Activated T-cell treated with anti-CD3 and anti-CD28 coated beads, Interleukin-2, amount 50 U/mL, for 72 hours (primary cell): Measurements from ENCODE around the gene ZNF425. TPM values are rescaled to one million over a fixed set of nuclear protein-coding genes. Genes with fewer than 3 reads are reported as not detected.
"Not testable (repeated sequence)": the region's sequence is repeated elsewhere in the genome, so short reads cannot be mapped to it uniquely, and the experiment has no call there.

Source experiments
- ATAC-seq, 2 donors: fragments of 150-1000 bp; cut with Tn5 transposase; replicated peaks in 1 of 2; 2 replicates each; pipeline ENCODE4 v1.10.0; 2021; ENCODE audit warnings: moderate library complexity in 2 of 2, mild to moderate bottlenecking in 1 of 2
- DNase-seq, 2 donors: peaks; one replicate each; pipeline ENCODE4 v3.0.0; 2021 to 2022; ENCODE audit warnings: mixed read lengths in 1 of 2
- H3K27ac Mint-ChIP-seq: one replicate; pipeline ENCODE4 v1.8.0; 2022; ENCODE audit warnings: mild to moderate bottlenecking, moderate library complexity, mixed read lengths
- H3K27me3 Mint-ChIP-seq: one replicate; pipeline ENCODE4 v1.8.0; 2022; ENCODE audit warnings: low read depth, mixed read lengths
- H3K36me3 Mint-ChIP-seq, 2 donors: one replicate each; pipeline ENCODE4 v1.8.0; 2022; ENCODE audit warnings: mixed read lengths in 2 of 2, mild to moderate bottlenecking in 1 of 2; ENCODE audit not compliant: insufficient read depth in 2 of 2
- H3K4me1 Mint-ChIP-seq: one replicate; pipeline ENCODE4 v1.8.0; 2022; ENCODE audit warnings: low read depth, mixed read lengths
- H3K4me3 Mint-ChIP-seq, 2 donors: one replicate each; pipeline ENCODE4 v1.8.0; 2022; ENCODE audit warnings: mild to moderate bottlenecking in 2 of 2, mixed read lengths in 2 of 2, moderate library complexity in 2 of 2
- H3K9me3 Mint-ChIP-seq, 2 donors: one replicate each; pipeline ENCODE4 v1.8.0; 2022; ENCODE audit warnings: mixed read lengths in 2 of 2
- total RNA-seq, 2 donors: library from RNA; stranded (reverse); gene quantifications; one replicate each; pipeline ENCODE4 v1.2.3, GENCODE V29; 2022

ZNF425 gene
- total RNA-seq, 2 donors from 2014 or later, result 2.8 to 3.6 TPM

DNA sequence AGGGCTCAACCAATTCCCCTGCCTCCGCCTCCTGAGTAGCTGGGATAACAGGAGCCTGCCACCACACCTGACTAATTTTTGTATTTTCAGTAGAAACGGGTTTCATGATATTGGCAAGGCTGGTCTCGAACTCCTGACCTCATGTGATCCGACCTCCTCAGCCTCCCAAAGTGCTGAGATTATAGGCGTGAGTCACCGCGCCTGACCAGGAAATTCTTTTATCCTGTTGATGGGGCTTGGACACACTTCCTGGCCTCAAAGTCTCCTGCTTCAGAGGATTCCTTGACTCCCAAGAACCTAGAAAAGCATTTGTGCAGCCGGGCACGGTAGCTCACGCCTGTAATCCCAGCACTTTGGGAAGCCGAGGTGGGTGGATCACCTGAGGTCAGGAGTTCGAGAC lies 16.2 kb downstream of the ZNF425 start:
- no peaks in the 10 kb centered on the region for H3K36me3 Mint-ChIP-seq
- H3K27ac Mint-ChIP-seq, result no peak overlapping the region
- no peaks in the 10 kb centered on the region for H3K4me1 Mint-ChIP-seq
- H3K27me3 Mint-ChIP-seq, result no peaks in the 10 kb centered on the region
- no peak for ATAC-seq
- no peak overlapping the region for H3K4me3 Mint-ChIP-seq
- H3K9me3 Mint-ChIP-seq, result no peaks in the 10 kb centered on the region
- DNase-seq, result no peak

- H3K4me1 Mint-ChIP-seq, result peaks cover 9% of the 10 kb centered on the region
- H3K27ac Mint-ChIP-seq, result no peak overlapping the region
- DNase-seq (no peak), ATAC-seq (no peak)
- no peak overlapping the region for H3K4me3 Mint-ChIP-seq
- no peaks in the 10 kb centered on the region for H3K9me3 Mint-ChIP-seq
- no peaks in the 10 kb centered on the region for H3K27me3 Mint-ChIP-seq
- no peaks in the 10 kb centered on the region for H3K36me3 Mint-ChIP-seq
Observed at GRCh38 chr7:149104749-149105148, 21.4 kb downstream of the ZNF425 start.

DNA sequence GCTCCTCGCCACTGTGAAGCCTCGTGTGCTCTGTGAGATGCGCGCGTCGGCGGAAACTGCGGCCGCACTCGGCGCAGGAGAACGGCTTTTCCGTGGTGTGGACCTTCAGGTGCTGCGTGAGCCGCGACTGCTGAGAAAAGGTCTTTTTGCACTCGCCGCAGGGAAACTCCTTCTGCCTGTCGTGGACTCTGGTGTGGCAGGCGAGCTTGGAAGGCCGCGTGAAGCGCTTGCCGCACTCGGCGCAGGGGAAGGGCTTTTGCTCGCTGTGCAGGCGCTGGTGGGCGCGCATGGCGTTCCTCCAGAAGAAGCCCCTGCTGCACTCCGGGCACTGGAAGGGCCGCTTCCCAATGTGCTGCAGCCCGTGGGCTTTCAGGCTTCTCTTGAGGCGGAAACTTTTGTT lies 21.9 kb downstream of the ZNF425 start:
- no peak for DNase-seq
- Mint-ChIP-seq H3K27ac (no peak overlapping the region), H3K36me3 (no peaks in the 10 kb centered on the region), H3K4me3 (no peak overlapping the region), H3K4me1 (peaks cover 9% of the 10 kb centered on the region), H3K9me3 (no peaks in the 10 kb centered on the region), H3K27me3 (no peaks in the 10 kb centered on the region)
- ATAC-seq, result no peak

- Mint-ChIP-seq H3K36me3 (no peaks in the 10 kb centered on the region), H3K4me3 (no peak overlapping the region), H3K27ac (no peak overlapping the region), H3K9me3 (no peaks in the 10 kb centered on the region), H3K4me1 (peaks cover 9% of the 10 kb centered on the region), H3K27me3 (no peaks in the 10 kb centered on the region)
- DNase-seq (no peak), ATAC-seq (no peak)
Observed at GRCh38 chr7:149103424-149103823, 22.7 kb downstream of the ZNF425 start.

DNA sequence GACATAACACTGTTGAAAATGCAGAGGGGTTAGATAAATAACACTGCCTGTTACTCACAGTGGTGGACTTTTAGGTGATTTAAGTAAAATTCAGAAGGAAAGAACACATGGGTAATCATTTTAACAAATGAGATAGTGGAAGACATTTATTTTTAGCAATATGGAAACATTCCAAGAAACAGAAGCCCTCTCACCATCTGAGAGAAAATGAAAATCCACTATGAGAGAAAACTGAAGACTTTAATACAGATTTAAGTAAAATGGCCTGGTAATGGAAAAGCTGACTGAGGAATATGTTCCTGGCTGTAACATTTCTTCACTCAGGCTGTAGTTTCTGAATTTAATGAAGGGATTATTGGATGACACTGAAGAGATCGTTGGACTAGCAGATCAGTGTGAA lies 23.5 kb downstream of the ZNF425 start:
- H3K27ac Mint-ChIP-seq, result no peak overlapping the region

DNA sequence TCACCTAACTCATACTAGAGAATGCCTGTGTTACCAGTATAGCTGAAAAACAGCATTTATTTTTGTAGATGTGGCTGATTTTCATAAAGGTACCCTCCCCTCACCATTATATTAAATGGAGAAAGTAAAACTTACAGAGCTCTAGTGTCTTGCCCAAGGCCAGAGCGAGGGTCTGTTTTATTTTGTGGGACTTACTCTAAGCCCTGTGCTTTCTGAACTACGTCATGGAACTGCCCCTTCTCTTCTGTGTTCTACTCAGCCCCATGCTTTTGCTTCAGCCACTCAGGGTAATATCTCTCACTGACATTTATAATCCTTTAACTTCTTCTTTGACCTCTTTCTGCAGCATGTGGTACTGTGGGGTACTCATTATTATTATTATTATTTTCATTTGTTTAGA lies 25.3 kb downstream of the ZNF425 start:
- ATAC-seq, result no peak
- Mint-ChIP-seq H3K36me3 (no peaks in the 10 kb centered on the region), H3K4me1 (peaks cover 9% of the 10 kb centered on the region), H3K27me3 (no peaks in the 10 kb centered on the region), H3K4me3 (no peak overlapping the region), H3K27ac (no peak overlapping the region), H3K9me3 (no peaks in the 10 kb centered on the region)
- no peak for DNase-seq

More for the DNA sequence above, 23.5 kb downstream of the ZNF425 start:
- Mint-ChIP-seq H3K4me1 (peaks cover 9% of the 10 kb centered on the region), H3K9me3 (no peaks in the 10 kb centered on the region), H3K36me3 (no peaks in the 10 kb centered on the region), H3K27me3 (no peaks in the 10 kb centered on the region), H3K4me3 (no peak overlapping the region)
- DNase-seq (no peak), ATAC-seq (no peak)

- Mint-ChIP-seq H3K27me3 (no peaks in the 10 kb centered on the region), H3K36me3 (no peaks in the 10 kb centered on the region), H3K9me3 (no peaks in the 10 kb centered on the region), H3K27ac (no peak overlapping the region), H3K4me1 (peaks cover 9% of the 10 kb centered on the region), H3K4me3 (no peak overlapping the region)
- ATAC-seq, result no peak
- no peak for DNase-seq
Observed at GRCh38 chr7:149099058-149099457, 27.1 kb downstream of the ZNF425 start.

GRCh38 chr7:149097088-149097487 lies 29.0 kb downstream of the ZNF425 start:
- no peak overlapping the region for H3K4me3 Mint-ChIP-seq
- H3K36me3 Mint-ChIP-seq, result no peaks in the 10 kb centered on the region
- no peak overlapping the region for H3K27ac Mint-ChIP-seq
- H3K4me1 Mint-ChIP-seq, result peaks cover 5% of the 10 kb centered on the region
- H3K9me3 Mint-ChIP-seq, result no peaks in the 10 kb centered on the region
- ATAC-seq, result no peak
- DNase-seq, result no peak
- no peaks in the 10 kb centered on the region for H3K27me3 Mint-ChIP-seq

DNA sequence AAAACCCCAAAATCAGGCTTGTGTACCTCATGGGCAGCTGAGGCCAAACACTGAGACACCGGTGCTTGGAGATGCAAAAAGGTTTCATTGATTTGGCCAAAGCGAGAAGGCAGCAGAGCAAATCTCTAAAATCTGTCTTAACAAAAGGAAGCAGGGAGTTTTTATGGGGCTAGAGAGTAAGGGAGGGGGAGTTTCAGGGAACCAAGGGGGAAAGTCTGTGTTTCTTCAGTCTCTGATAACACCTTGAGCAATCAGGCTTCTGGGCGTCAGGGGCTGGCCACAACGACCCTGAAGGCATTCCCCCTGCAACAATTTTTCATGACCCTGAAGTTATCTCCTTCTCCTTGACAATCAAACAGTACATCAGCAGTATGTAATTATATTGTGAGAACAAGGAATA lies 32.9 kb downstream of the ZNF425 start:
- no peak overlapping the region for H3K27ac Mint-ChIP-seq
- H3K9me3 Mint-ChIP-seq, result no peaks in the 10 kb centered on the region
- peaks cover 1 to 2% of the 10 kb centered on the region in 2 donors for H3K36me3 Mint-ChIP-seq
- ATAC-seq (no peak), DNase-seq (no peak)
- no peak overlapping the region for H3K4me3 Mint-ChIP-seq
- H3K27me3 Mint-ChIP-seq, result no peaks in the 10 kb centered on the region
- peaks cover 24% of the 10 kb centered on the region for H3K4me1 Mint-ChIP-seq

GRCh38 chr7:149092244-149092643 lies 33.9 kb downstream of the ZNF425 start:
- peaks cover 24% of the 10 kb centered on the region for H3K4me1 Mint-ChIP-seq
- ATAC-seq, H3K27ac Mint-ChIP-seq, H3K36me3 Mint-ChIP-seq, H3K9me3 Mint-ChIP-seq, DNase-seq, H3K27me3 Mint-ChIP-seq: not testable (repeated sequence)
- H3K4me3 Mint-ChIP-seq, result peak overlapping the region in 1 of 2 donors; percentile 68

- no peaks in the 10 kb centered on the region for H3K27me3 Mint-ChIP-seq
- peaks cover 33% of the 10 kb centered on the region for H3K4me1 Mint-ChIP-seq
- H3K27ac Mint-ChIP-seq, result peak within 1 kb of the TSS; percentile 98
- DNase-seq, result peak; percentile 97
- ATAC-seq, result peak; percentile 88 to 90
- peak within 1 kb of the TSS; percentile 96 to 100 for H3K4me3 Mint-ChIP-seq
- H3K36me3 Mint-ChIP-seq, result peaks cover 1 to 7% of the 10 kb centered on the region in 2 donors
- no peaks in the 10 kb centered on the region for H3K9me3 Mint-ChIP-seq
Observed at GRCh38 chr7:149090397-149091195, 35.5 kb downstream of the ZNF425 start, which contains the start of gene ZNF786. Gene ZNF786 (minus strand): TSS chr7:149090718. CDS start chr7:149090640, 78 bp downstream.

DNA sequence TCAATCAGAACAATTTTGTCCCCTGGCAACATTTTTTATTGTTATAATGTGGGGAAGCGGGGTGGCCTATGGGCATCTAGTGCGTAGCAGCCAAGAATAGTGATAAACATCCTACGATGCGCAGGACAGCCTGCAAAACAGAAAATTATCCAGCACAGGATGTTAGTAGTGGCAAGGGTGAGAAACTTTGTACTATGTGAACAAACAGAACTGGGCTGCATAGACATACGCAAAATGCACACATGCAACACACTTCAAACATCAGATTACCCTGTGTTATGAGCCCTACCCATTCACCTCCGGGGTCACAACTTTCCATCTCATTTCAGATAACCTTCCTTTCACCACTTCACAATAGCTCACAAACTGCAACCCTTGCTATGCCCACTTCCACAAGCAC lies 38.7 kb downstream of the ZNF425 start:
- Mint-ChIP-seq H3K27me3 (no peaks in the 10 kb centered on the region), H3K4me3 (no peak overlapping the region), H3K4me1 (peaks cover 28% of the 10 kb centered on the region), H3K27ac (no peak overlapping the region), H3K36me3 (peaks cover 4 to 18% of the 10 kb centered on the region in 2 donors), H3K9me3 (peaks cover 5 to 7% of the 10 kb centered on the region in 2 donors)
- DNase-seq (no peak), ATAC-seq (no peak)

- H3K36me3 Mint-ChIP-seq, result peaks cover 4 to 18% of the 10 kb centered on the region in 2 donors
- peaks cover 23% of the 10 kb centered on the region for H3K4me1 Mint-ChIP-seq
- DNase-seq, result no peak
- H3K4me3 Mint-ChIP-seq, result no peak overlapping the region
- H3K9me3 Mint-ChIP-seq, result peaks cover 5 to 7% of the 10 kb centered on the region in 2 donors
- no peak overlapping the region for H3K27ac Mint-ChIP-seq
- no peak for ATAC-seq
- H3K27me3 Mint-ChIP-seq, result no peaks in the 10 kb centered on the region
Observed at GRCh38 chr7:149085866-149086265, 40.3 kb downstream of the ZNF425 start.

DNA sequence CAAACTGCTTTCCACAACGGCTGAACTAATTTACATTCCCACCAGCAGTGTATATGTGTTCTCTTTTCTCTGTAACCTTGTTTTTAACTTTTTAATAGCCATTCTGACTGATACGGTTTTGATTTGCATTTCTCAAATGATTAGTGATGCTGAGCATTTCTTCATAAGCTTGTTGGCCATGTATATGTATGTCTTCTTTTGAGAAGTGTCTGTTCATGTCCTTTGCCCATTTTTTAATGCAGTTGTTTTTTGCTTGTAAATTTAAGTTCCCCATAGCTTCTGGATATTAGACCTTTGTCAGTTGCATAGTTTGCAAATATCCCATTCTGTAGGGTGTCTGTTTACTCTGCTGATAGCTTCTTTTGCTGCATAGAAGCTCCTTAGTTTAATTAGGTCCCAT lies 41.7 kb downstream of the ZNF425 start:
- H3K27ac Mint-ChIP-seq, result no peak overlapping the region

More for the DNA sequence above, 41.7 kb downstream of the ZNF425 start:
- no peaks in the 10 kb centered on the region for H3K27me3 Mint-ChIP-seq
- no peak for ATAC-seq
- DNase-seq, result no peak
- peaks cover 5 to 7% of the 10 kb centered on the region in 2 donors for H3K9me3 Mint-ChIP-seq
- H3K4me1 Mint-ChIP-seq, result peaks cover 15% of the 10 kb centered on the region
- H3K4me3 Mint-ChIP-seq, result no peak overlapping the region
- H3K36me3 Mint-ChIP-seq, result peaks cover 3 to 16% of the 10 kb centered on the region in 2 donors
